Progenitor cell of endocrine pancreas (in vitro differentiated cells): ENCODE measurements around the gene FCRL2. TPM values are rescaled to one million over a fixed set of nuclear protein-coding genes. Genes with fewer than 3 reads are reported as not detected.

Experiments used
- DNase-seq: peaks from one replicate; pipeline ENCODE4 v3.0.0; 2021; ENCODE audit warnings: low spot score; ENCODE audit not compliant: unreplicated experiment
- H3K27ac Mint-ChIP-seq: 2 replicates; pipeline ENCODE4 v1.8.0; 2021; ENCODE audit warnings: mild to moderate bottlenecking, moderate library complexity, mixed read lengths
- H3K27me3 Mint-ChIP-seq: 2 replicates; pipeline ENCODE4 v1.8.0; 2021; ENCODE audit warnings: mixed read lengths
- H3K36me3 Mint-ChIP-seq: 2 replicates; pipeline ENCODE4 v1.8.0; 2022; ENCODE audit warnings: mixed read lengths; ENCODE audit not compliant: insufficient read depth
- H3K4me1 Mint-ChIP-seq: 2 replicates; pipeline ENCODE4 v1.8.0; 2021; ENCODE audit warnings: low read depth, mixed read lengths
- H3K4me3 Mint-ChIP-seq: 2 replicates; pipeline ENCODE4 v1.8.0; 2021; ENCODE audit warnings: low read depth, mild to moderate bottlenecking, moderate library complexity, mixed read lengths
- H3K9me3 Mint-ChIP-seq: 2 replicates; pipeline ENCODE4 v1.8.0; 2021; ENCODE audit warnings: low read depth, mixed read lengths
- long read RNA-seq: library from polyadenylated mRNA; unstranded; transcript quantifications from one replicate; pipeline ENCODE4 v2.0.0, GENCODE V29; 2020
- total RNA-seq: library from RNA; stranded (reverse); gene quantifications from 2 replicates; pipeline ENCODE4 v1.2.1, GENCODE V29; 2021
- TF ChIP-seq, protein P1 (sequence below): fragments of 200-600 bp; sonication (generic); IDR thresholded peaks from one replicate; pipeline ENCODE4 v1.5.0; 2021; ENCODE audit warnings: antibody characterized with exemption, mild to moderate bottlenecking; ENCODE audit not compliant: unreplicated experiment

Gene FCRL2, protein sequence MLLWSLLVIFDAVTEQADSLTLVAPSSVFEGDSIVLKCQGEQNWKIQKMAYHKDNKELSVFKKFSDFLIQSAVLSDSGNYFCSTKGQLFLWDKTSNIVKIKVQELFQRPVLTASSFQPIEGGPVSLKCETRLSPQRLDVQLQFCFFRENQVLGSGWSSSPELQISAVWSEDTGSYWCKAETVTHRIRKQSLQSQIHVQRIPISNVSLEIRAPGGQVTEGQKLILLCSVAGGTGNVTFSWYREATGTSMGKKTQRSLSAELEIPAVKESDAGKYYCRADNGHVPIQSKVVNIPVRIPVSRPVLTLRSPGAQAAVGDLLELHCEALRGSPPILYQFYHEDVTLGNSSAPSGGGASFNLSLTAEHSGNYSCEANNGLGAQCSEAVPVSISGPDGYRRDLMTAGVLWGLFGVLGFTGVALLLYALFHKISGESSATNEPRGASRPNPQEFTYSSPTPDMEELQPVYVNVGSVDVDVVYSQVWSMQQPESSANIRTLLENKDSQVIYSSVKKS
- not detected in 2 replicates for total RNA-seq
- long read RNA-seq: 0 reads

DNA sequence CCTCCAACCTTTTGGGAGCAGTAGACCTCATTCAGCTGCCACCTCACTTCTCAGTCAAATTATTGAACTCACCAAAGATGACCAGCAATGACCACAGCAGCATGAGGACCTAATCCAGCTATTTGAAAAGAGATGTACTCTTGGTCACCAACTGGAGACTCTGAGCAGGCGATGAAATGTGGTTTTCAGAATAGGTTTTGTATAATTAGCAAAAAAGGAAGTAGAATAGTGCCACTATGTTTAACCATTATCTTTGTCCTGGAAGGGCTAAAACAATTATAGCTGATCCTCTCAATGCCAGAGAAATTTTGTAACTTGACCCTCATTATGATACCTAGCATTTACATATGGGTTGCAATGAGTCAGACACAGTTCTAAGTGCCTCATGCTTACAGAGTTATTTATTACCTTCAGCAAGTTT, at the start of gene FCRL2:
FCRL2 (minus strand) TSS at position 162 of the 421 bp plus-strand sequence; CDS start at position 103, 59 bp downstream.
- Mint-ChIP-seq H3K27ac (no peak within 1 kb of the TSS), H3K4me1 (no peaks in the 10 kb centered on the region), H3K9me3 (no peaks in the 10 kb centered on the region), H3K4me3 (no peak within 1 kb of the TSS), H3K27me3 (peaks cover 3% of the 10 kb centered on the region), H3K36me3 (no peaks in the 10 kb centered on the region)
- DNase-seq: no peak
- TF ChIP-seq, protein P1, sequence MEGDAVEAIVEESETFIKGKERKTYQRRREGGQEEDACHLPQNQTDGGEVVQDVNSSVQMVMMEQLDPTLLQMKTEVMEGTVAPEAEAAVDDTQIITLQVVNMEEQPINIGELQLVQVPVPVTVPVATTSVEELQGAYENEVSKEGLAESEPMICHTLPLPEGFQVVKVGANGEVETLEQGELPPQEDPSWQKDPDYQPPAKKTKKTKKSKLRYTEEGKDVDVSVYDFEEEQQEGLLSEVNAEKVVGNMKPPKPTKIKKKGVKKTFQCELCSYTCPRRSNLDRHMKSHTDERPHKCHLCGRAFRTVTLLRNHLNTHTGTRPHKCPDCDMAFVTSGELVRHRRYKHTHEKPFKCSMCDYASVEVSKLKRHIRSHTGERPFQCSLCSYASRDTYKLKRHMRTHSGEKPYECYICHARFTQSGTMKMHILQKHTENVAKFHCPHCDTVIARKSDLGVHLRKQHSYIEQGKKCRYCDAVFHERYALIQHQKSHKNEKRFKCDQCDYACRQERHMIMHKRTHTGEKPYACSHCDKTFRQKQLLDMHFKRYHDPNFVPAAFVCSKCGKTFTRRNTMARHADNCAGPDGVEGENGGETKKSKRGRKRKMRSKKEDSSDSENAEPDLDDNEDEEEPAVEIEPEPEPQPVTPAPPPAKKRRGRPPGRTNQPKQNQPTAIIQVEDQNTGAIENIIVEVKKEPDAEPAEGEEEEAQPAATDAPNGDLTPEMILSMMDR: no peak

DNA sequence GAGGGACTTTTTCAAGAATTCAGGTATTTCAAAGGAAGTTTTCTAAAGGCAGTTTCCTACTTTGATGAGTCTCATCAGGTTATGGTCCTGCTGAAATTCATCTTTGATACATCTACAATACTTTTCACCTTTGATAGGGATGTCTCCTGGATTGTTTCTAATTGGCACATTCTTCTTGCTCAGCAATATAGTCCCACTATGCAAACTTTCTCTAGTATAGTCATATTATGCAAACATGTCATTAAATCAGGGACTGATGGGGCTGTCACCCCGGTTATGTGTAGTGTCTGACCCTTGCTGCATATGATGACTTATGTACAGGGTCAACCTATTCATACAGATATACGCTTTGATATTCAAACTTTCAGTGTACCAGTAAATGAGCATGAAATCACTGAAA, 43.4 kb upstream of the FCRL2 start:
- Mint-ChIP-seq H3K4me1 (no peaks in the 10 kb centered on the region), H3K27ac (no peak overlapping the region), H3K4me3 (no peak overlapping the region), H3K36me3 (no peaks in the 10 kb centered on the region), H3K27me3 (peaks cover 9% of the 10 kb centered on the region), H3K9me3 (no peaks in the 10 kb centered on the region)
- DNase-seq: no peak
- TF ChIP-seq, protein P1: no peak

DNA sequence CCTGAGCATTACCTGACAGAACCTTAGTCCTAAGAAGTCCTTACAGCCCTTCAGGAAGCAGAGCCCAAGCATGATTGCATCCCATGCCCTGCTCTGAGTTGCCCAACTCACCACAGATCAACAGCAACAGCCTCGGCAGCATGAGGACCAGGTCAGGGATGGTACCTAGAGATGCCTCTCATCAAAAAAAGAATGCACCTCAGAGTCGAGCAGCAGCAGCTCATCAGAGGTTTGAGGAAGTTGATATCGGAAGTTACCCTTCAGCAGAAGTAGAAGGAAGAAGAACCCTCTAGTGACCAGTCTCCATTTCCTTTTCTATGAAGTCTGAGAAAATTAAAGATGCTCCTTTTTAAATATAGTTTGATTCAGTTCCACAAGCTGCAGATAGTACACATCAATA, 43.0 kb upstream of the FCRL2 start, which contains the start of gene FCRL1:
FCRL1 (minus strand) TSS at position 225 of the 400 bp plus-strand sequence; CDS start at position 142, 83 bp downstream.
- Mint-ChIP-seq H3K36me3 (no peaks in the 10 kb centered on the region), H3K9me3 (no peaks in the 10 kb centered on the region), H3K4me1 (no peaks in the 10 kb centered on the region)

DNA sequence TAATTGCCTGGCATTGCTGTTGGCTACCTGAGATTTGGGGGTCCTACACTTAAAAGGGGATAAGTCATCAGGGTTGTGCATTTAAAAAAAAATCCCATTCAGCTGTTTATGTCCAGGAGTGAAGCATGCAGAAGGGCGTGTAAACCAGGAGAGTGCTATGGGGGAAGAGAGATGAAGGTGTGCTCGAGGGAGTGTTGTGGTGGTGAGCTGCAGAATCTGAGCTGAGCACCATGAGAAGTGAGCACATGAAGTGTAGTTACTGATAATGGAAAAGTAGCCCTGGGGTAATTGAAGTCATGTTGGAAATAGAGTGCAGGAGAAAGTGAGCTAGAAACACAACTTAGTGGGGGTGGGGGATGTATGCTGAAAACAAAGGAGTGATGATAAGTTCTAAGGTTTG, 42.3 kb upstream of the FCRL2 start:
- no peak for DNase-seq
- peaks cover 10% of the 10 kb centered on the region for H3K27me3 Mint-ChIP-seq
- TF ChIP-seq, protein P1: no peak
- no peaks in the 10 kb centered on the region for H3K4me1 Mint-ChIP-seq
- H3K4me3 Mint-ChIP-seq: no peak overlapping the region
- H3K36me3 Mint-ChIP-seq: no peaks in the 10 kb centered on the region
- no peaks in the 10 kb centered on the region for H3K9me3 Mint-ChIP-seq
- H3K27ac Mint-ChIP-seq: no peak overlapping the region

More for the DNA sequence above, 43.0 kb upstream of the FCRL2 start, which contains the start of gene FCRL1:
- no peak for DNase-seq
- Mint-ChIP-seq H3K27ac (no peak within 1 kb of the TSS), H3K27me3 (peaks cover 10% of the 10 kb centered on the region), H3K4me3 (no peak within 1 kb of the TSS)
- TF ChIP-seq, protein P1: no peak

DNA sequence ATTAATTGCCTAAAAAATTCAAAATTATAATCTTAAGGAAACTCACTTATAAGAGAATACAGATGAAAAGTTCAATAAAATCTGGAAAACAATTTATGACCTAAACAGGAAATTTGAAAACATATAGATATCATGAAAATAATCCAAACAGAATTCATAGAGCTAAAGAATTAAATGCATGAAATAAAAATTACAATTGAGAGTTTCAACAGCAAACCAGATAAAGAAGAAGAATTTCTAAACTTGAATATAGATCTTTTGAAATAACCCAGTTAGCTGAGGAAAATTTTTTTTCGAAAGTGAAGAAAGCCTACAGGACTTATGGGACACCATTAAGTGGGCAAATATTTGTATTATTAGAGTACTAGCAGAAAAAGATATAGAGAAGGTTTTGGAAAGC, 36.3 kb upstream of the FCRL2 start:
- Mint-ChIP-seq H3K4me1 (no peaks in the 10 kb centered on the region), H3K36me3 (no peaks in the 10 kb centered on the region), H3K27ac (no peak overlapping the region), H3K27me3 (peaks cover 15% of the 10 kb centered on the region), H3K9me3 (peaks cover 9% of the 10 kb centered on the region), H3K4me3 (no peak overlapping the region)
- TF ChIP-seq, protein P1: no peak
- DNase-seq: no peak
